ENCODE data around the gene TBC1D12. TPM values are rescaled to one million over a fixed set of nuclear protein-coding genes. Genes with fewer than 3 reads are reported as not detected.

Gene TBC1D12
- total RNA-seq, 2 donors from 2014 or later, result 13.8 to 22.3 TPM

DNA sequence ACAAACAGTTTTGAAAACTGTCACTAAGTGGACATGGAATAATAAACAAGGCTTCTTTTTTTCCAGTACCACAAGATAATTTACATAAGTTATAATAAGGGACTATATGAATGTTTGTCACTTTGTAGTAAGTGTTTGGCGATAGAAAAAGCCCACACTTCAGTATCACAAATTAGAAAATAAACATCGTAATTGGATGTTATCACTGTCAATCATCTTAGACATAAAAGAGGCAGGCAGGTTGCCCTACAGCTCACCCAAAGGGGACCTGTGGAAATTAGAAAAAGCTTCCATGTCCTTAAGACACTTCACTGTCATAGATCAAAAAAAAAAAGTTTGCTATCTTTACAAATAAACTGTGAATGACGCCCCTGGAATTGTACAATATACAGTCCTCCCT is 36.0 kb upstream of the TBC1D12 start:
- TF ChIP-seq POLR2AphosphoS5 (IDR thresholded peaks at IDR 0.05), result no peak
- no peak for TF ChIP-seq CTCF (IDR thresholded peaks at IDR 0.05)
- no peak for TF ChIP-seq POLR2A (IDR thresholded peaks at IDR 0.05)
- WGBS, result 76% methylated on average over 3 of the region's 3 CpGs
- Histone ChIP-seq H3K27ac (no peak overlapping the region), H3K27me3 (replicated peaks; ENCODE audit: insufficient read depth) (no peaks in the 10 kb centered on the region), H3K4me3 (no peak overlapping the region), H3K4me1 (replicated peaks) (no peaks in the 10 kb centered on the region), H3K9me3 (no peaks in the 10 kb centered on the region), H3K36me3 (no peaks in the 10 kb centered on the region)
- intact Hi-C loops (cut with DNase I), result loop anchor here (10.0 kb wide), 1 partner anchor 78 kb away; no protein-coding TSS in a partner anchor
- no peak for DNase-seq (ENCODE audit: low spot score)

GRCh38 chr10:94370501-94370900 is 31.8 kb upstream of the TBC1D12 start:
- DNase-seq (ENCODE audit: low spot score), result no peak
- Histone ChIP-seq H3K27me3 (replicated peaks; ENCODE audit: insufficient read depth) (no peaks in the 10 kb centered on the region), H3K4me3 (no peak overlapping the region), H3K27ac (no peak overlapping the region), H3K4me1 (replicated peaks) (no peaks in the 10 kb centered on the region), H3K9me3 (no peaks in the 10 kb centered on the region), H3K36me3 (no peaks in the 10 kb centered on the region)
- no peak for TF ChIP-seq POLR2AphosphoS5 (IDR thresholded peaks at IDR 0.05)
- no peak for TF ChIP-seq POLR2A (IDR thresholded peaks at IDR 0.05)
- TF ChIP-seq CTCF (IDR thresholded peaks at IDR 0.05), result no peak
- 54% methylated on average over 2 of the region's 2 CpGs for WGBS
- intact Hi-C loops (cut with DNase I), result no loop called here

- intact Hi-C loops (cut with DNase I), result no loop called here
- no peak overlapping the region for H3K4me3 ChIP-seq
- TF ChIP-seq POLR2A (IDR thresholded peaks at IDR 0.05), result no peak
- TF ChIP-seq CTCF (IDR thresholded peaks at IDR 0.05), result no peak
- TF ChIP-seq POLR2AphosphoS5 (IDR thresholded peaks at IDR 0.05), result no peak
- H3K27ac ChIP-seq, result no peak overlapping the region
- 97% methylated on average over 1 of the region's 1 CpG for WGBS
- H3K4me1 ChIP-seq (replicated peaks), result no peaks in the 10 kb centered on the region
- no peaks in the 10 kb centered on the region for H3K27me3 ChIP-seq (replicated peaks; ENCODE audit: insufficient read depth)
- H3K9me3 ChIP-seq, result no peaks in the 10 kb centered on the region
- DNase-seq (ENCODE audit: low spot score), result no peak
- H3K36me3 ChIP-seq, result no peaks in the 10 kb centered on the region
Observed at GRCh38 chr10:94375374-94375773, 27.0 kb upstream of the TBC1D12 start.

DNA sequence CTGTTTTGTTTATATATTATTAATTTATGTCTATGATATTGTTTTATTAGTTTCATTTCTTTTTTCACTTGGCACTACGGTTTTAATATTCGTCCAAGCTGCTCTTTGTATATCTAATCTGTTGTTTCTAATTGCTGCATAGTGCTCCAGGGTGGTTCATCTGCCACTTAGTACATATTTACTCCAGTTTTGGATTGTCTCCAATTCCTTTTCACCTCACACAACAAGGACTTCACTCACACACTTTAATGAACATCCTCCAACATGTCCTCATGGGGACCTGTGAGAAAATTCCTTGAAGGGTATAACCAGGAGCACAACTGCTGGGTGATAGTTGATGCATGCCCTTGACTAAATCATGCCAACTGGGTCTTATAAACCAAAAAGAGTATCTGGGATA is 25.5 kb upstream of the TBC1D12 start:
- no peak for DNase-seq (ENCODE audit: low spot score)
- WGBS, result 58% methylated on average over 2 of the region's 2 CpGs

More for the DNA sequence above, 25.5 kb upstream of the TBC1D12 start:
- Histone ChIP-seq H3K27me3 (replicated peaks; ENCODE audit: insufficient read depth) (no peaks in the 10 kb centered on the region), H3K4me3 (no peak overlapping the region), H3K36me3 (no peaks in the 10 kb centered on the region), H3K4me1 (replicated peaks) (no peaks in the 10 kb centered on the region), H3K27ac (no peak overlapping the region), H3K9me3 (no peaks in the 10 kb centered on the region)
- TF ChIP-seq CTCF (IDR thresholded peaks at IDR 0.05) (no peak), POLR2A (IDR thresholded peaks at IDR 0.05) (no peak), POLR2AphosphoS5 (IDR thresholded peaks at IDR 0.05) (no peak)
- intact Hi-C loops (cut with DNase I), result no loop called here

All from prostate gland (tissue), 2 donors.